ENCODE data around the gene ACTN2.

DNA sequence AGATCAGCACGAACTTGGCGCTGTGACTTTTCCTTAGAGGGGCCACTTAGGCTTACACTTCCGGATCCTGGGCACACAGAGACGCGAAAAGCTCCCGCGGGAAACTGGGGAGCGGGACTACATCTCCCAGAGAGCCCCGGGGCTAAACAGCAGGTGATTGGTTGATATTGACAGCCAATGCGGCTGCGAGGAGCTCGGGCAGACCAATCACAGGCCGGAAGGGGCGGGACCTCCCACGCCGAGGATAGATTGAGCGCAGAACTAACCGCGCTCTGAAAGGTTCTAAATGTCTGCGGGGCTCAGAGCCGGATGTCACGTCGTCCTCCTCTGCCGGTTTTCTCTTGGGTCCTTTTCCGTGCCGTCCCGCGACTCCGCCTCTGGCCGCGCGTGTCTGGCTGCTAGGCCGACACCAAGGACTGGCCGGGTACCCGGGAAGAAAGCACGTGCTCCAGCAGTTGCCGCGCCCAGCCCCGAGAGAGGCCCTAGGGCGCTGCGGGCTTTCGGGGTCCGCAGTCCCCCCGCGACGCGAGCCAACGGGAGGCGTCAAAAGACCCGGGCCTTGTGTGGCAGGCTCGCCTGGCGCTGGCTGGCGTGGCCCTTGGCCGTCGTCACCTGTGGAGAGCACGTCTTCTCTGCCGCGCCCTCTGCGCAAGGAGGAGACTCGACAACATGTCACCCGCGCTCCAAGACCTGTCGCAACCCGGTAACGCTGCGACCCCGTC lies 108.9 kb downstream of the ACTN2 start, which contains the start of gene MTR:
- TF ChIP-seq, protein P1, sequence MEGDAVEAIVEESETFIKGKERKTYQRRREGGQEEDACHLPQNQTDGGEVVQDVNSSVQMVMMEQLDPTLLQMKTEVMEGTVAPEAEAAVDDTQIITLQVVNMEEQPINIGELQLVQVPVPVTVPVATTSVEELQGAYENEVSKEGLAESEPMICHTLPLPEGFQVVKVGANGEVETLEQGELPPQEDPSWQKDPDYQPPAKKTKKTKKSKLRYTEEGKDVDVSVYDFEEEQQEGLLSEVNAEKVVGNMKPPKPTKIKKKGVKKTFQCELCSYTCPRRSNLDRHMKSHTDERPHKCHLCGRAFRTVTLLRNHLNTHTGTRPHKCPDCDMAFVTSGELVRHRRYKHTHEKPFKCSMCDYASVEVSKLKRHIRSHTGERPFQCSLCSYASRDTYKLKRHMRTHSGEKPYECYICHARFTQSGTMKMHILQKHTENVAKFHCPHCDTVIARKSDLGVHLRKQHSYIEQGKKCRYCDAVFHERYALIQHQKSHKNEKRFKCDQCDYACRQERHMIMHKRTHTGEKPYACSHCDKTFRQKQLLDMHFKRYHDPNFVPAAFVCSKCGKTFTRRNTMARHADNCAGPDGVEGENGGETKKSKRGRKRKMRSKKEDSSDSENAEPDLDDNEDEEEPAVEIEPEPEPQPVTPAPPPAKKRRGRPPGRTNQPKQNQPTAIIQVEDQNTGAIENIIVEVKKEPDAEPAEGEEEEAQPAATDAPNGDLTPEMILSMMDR (IDR thresholded peaks at IDR 0.05) = no peak
- peak in 2 of 4 donors; percentile 51 to 68 for TF ChIP-seq POLR2A (IDR thresholded peaks at IDR 0.05)
- TF ChIP-seq EP300 (IDR thresholded peaks at IDR 0.05) = no peak
